Fibroblast of the aortic adventitia (primary cell): ENCODE measurements around the gene SULT2B1. TPM values are rescaled to one million over a fixed set of nuclear protein-coding genes. Genes with fewer than 3 reads are reported as not detected.
A peak's percentile ranks its signal among the peaks of the same experiment; 100 is the strongest.

ENCODE experiments used
- DNase-seq: peaks from one replicate; pipeline ENCODE4 v3.0.0-alpha.2; 2010; ENCODE audit warnings: low read depth
- H3K4me3 ChIP-seq: 2 replicates; pipeline ENCODE4 v1.5.1; 2011; ENCODE audit warnings: low read depth, mild to moderate bottlenecking, control low read depth, low read length, moderate library complexity
- total RNA-seq: library from RNA; depleted of rRNA; stranded (reverse); fragments of >200 nt; gene quantifications from 2 replicates; pipeline ENCODE4 v1.2.3, GENCODE V29; 2012; ENCODE audit warnings: low replicate concordance
- TF ChIP-seq, protein P1 (sequence below): IDR thresholded peaks from 2 replicates; pipeline ENCODE4 v1.5.1; 2011; ENCODE audit warnings: mild to moderate bottlenecking, low read length, control low read depth, inconsistent platforms; ENCODE audit not compliant: insufficient read depth

The SULT2B1 gene
- total RNA-seq, 1 donor = not detected

DNA sequence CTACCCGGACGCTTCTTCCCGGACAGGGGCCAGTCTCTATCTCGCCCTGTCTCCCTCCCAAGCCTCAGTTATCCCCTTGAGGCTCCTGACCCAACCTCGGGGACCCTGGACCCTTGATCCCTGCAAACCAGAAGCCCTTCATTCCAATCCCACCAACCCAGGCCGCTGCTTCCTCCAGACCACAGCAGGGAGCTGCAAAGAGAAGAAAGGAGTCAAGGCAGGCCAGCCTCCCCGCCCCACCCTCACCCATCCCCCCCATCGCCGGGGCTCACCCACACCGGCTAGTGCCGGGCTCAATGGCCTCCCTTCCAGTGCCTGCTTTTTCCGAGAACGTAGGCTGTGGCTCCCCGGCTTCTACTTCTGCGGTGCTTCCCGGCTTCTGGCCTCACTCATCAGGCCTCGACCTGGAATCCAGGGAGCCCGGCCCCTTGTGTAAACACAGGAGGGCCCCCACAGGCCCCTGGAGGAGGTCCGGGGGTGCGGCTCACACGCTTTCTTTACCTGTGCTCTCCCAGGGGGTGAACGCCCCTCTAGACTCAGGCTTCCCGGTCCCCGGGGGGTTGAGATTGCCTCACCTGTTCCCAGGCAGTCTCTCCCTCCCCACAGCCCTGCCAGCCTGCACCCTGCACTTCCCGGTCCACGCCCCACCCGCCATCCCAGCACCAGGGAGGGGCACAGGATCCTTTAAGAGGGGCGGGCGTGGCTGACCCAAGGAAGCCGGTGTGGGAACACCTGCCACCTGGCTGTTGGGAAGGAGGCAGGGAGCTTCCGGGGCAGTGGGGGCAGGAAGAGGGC lies 62.7 kb downstream of the SULT2B1 start, which contains the start of gene FAM83E:
Gene FAM83E, minus strand, starts transcription at position 641 of the 795 bp plus-strand sequence. CDS start 1,704 bp downstream, outside the sequence.
- TF ChIP-seq, protein P1, sequence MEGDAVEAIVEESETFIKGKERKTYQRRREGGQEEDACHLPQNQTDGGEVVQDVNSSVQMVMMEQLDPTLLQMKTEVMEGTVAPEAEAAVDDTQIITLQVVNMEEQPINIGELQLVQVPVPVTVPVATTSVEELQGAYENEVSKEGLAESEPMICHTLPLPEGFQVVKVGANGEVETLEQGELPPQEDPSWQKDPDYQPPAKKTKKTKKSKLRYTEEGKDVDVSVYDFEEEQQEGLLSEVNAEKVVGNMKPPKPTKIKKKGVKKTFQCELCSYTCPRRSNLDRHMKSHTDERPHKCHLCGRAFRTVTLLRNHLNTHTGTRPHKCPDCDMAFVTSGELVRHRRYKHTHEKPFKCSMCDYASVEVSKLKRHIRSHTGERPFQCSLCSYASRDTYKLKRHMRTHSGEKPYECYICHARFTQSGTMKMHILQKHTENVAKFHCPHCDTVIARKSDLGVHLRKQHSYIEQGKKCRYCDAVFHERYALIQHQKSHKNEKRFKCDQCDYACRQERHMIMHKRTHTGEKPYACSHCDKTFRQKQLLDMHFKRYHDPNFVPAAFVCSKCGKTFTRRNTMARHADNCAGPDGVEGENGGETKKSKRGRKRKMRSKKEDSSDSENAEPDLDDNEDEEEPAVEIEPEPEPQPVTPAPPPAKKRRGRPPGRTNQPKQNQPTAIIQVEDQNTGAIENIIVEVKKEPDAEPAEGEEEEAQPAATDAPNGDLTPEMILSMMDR = no peak
- DNase-seq = no peak
- H3K4me3 ChIP-seq = no peak within 1 kb of the TSS

DNA sequence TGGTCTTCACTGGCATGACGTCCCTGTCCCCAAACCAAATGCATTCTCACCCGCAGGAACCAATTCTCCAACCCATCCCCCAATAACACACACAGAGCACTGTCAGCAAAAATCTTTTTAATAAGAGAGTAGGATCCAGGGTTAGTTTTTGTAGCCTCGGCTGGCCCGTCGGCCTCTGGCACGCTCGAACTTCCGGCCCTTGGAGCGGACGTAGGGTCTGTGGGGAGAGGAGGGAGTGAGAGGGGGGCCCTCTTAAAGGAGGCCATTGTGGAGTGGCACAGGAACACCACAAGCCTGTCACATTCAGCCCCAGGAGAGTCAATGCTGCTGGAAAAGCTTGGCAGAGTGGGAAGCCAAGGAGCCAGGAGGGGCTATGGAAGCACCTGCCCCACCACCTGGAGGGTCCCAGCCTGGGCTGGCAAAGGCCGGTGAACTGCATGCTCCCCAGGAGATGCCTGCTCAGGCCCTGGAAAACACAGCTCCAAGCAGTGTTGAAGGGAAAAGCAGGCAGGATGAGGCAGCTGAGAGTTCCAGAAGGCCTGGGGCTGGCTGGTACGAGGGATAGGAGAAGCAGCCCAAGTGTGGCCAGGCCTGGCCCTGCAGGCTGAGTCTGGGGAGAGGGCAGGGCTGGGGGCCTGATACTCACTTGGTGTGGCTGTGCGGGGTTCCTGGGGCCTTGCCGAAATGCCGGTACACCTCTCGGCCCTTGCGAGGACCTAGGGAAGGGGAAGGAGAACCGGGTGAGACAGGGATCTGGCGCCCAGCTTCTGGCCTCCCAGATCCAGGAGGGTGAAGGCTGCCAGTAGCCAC lies 63.5 kb downstream of the SULT2B1 start:
- no peak for DNase-seq
- TF ChIP-seq, protein P1 = no peak
- no peak overlapping the region for H3K4me3 ChIP-seq

DNA sequence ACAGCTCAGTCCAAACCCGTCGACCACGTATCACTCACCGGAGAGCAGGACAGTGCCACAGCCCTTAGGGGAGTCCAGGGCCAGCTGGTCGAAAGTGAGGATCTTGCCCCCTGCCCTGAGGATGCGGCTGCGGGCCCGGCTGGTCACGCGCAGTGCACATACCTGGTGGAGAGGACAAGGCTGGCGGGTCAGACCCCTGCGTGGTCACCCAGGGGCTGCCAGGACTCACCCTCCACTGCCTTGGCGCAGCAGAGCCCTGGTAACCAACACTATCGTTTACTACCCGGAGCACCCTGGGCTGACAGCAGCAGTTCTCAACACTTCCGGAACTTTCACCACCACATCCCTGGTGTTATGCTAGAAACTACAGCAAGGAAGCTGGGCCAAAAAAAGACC lies 64.1 kb downstream of the SULT2B1 start:
- H3K4me3 ChIP-seq = no peak overlapping the region
- TF ChIP-seq, protein P1 = no peak
- no peak for DNase-seq

DNA sequence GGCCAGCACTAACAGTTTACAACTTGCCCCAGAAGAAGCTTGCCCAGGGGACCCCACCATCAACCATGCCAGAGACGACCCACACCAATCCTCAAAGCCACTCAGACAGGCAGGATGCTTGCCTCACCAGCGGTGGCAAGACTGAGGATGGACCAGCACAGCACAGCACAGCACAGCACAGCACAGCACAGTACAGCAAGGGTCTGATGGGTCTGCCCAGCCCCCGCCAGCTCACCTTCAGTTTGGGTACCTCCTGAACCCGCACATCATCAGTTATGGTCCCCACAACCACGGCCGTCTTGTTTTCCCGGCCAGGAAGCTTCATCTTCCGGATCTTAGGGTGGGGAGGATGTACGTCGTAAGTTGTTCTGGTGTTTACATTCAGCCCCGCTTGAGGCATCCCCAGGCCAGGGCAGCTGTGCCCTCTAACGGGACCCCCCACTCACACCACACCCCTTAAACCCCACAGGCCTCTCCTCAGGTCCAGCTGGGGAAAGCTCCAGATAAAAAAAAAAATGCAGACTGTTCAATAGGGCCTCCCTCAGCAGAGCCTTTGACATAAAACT lies 64.6 kb downstream of the SULT2B1 start:
- DNase-seq = no peak
- TF ChIP-seq, protein P1 = no peak
- H3K4me3 ChIP-seq = peak overlapping the region; percentile 79

DNA sequence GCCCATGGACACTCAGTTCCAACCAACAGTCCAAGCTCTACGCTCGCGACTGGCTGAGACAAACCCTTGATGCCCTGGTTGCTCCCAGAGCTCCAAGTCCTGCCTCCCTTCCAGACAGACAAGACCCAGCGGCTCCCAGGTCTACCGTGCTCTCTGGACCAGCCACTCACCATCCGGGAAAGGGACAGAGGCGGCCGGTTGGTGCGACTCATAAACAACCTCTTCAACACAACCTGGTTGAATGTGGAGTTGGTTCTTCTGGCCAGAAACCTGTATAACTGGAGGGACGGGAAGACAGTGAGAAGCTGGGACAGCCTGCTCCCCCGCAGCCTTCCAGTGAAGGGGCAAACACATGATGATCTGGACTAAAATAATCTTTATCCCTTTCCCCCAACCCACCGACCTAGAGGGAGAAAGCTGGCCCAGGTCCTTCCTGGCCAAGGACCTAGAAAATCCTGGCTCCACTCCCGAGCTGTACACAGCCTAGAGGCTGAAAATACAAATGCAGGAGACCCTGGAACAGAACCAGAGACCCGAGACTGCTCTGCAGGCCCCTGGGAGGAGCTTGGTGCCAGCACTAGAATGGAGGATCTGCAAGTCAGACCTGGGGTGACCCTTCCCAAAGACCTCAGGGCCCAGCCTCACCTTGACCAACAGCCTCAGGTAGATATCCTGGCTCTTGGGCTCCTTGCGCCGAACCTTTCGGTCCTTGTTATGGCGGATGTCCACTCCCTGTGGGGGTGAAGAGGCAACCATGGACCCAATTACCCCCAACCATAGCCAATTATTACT lies 65.4 kb downstream of the SULT2B1 start:
- TF ChIP-seq, protein P1 = peak; percentile 37
- peak; percentile 60 for DNase-seq

More for the DNA sequence above, 65.4 kb downstream of the SULT2B1 start:
- H3K4me3 ChIP-seq = peak overlapping the region; percentile 79
